ENCODE data around the gene TMEM101.

- TF ChIP-seq, protein P1, sequence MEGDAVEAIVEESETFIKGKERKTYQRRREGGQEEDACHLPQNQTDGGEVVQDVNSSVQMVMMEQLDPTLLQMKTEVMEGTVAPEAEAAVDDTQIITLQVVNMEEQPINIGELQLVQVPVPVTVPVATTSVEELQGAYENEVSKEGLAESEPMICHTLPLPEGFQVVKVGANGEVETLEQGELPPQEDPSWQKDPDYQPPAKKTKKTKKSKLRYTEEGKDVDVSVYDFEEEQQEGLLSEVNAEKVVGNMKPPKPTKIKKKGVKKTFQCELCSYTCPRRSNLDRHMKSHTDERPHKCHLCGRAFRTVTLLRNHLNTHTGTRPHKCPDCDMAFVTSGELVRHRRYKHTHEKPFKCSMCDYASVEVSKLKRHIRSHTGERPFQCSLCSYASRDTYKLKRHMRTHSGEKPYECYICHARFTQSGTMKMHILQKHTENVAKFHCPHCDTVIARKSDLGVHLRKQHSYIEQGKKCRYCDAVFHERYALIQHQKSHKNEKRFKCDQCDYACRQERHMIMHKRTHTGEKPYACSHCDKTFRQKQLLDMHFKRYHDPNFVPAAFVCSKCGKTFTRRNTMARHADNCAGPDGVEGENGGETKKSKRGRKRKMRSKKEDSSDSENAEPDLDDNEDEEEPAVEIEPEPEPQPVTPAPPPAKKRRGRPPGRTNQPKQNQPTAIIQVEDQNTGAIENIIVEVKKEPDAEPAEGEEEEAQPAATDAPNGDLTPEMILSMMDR (IDR thresholded peaks at IDR 0.05; ENCODE audit: low read depth, low read length, poor library complexity, severe bottlenecking), result no peak
- no peak for TF ChIP-seq EZH2phosphoT487 (IDR thresholded peaks at IDR 0.05; ENCODE audit: borderline replicate concordance, low read length)
These were observed 27.4 kb downstream of the TMEM101 start for GRCh38 chr17:43987131-43988021.

Data from DOHH2 (cell line).